CD14-positive monocyte (primary cell): ENCODE measurements around the gene LMTK2. TPM values are rescaled to one million over a fixed set of nuclear protein-coding genes. Genes with fewer than 3 reads are reported as not detected.

Experiments used
- DNase-seq, 3 donors: peaks; one replicate each; pipeline ENCODE4 v3.0.0-alpha.2; 2011 to 2022
- H2AFZ ChIP-seq: 2 replicates; pipeline ENCODE4 v1.6.0; 2012; ENCODE audit warnings: mild to moderate bottlenecking, low read depth, low read length, inconsistent platforms; ENCODE audit not compliant: insufficient read depth, poor library complexity, severe bottlenecking
- H3K27ac ChIP-seq, 2 donors: 1 replicate in 1 of 2; 2 replicates in 1 of 2; pipeline ENCODE4 v1.5.1; 2012 to 2013; ENCODE audit warnings: low read length in 2 of 2, control low read depth in 1 of 2, inconsistent platforms in 1 of 2, low read depth in 1 of 2, mild to moderate bottlenecking in 1 of 2
- H3K27me3 ChIP-seq, 2 donors: one replicate each; pipeline versions ENCODE4 v1.6.0 to v1.6.1; 2011 to 2013; ENCODE audit warnings: low read length in 2 of 2; ENCODE audit not compliant: control insufficient read depth in 2 of 2, insufficient read depth in 2 of 2
- H3K36me3 ChIP-seq, 2 donors: replicated peaks in 1 of 2; 1 replicate in 1 of 2; 2 replicates in 1 of 2; pipeline versions ENCODE4 v1.5.1 to v1.6.1; 2012 to 2013; ENCODE audit warnings: low read length in 2 of 2, control low read depth in 1 of 2, inconsistent platforms in 1 of 2, mild to moderate bottlenecking in 1 of 2; ENCODE audit not compliant: insufficient read depth in 2 of 2, control insufficient read depth in 1 of 2
- H3K4me1 ChIP-seq, 2 donors: 1 replicate in 1 of 2; 2 replicates in 1 of 2; pipeline versions ENCODE4 v1.5.1 to v1.6.1; 2012 to 2013; ENCODE audit warnings: low read length in 2 of 2, control low read depth in 1 of 2, inconsistent platforms in 1 of 2, mild to moderate bottlenecking in 1 of 2, moderate library complexity in 1 of 2; ENCODE audit not compliant: insufficient read depth in 2 of 2, control insufficient read depth in 1 of 2
- H3K4me2 ChIP-seq: replicated peaks from 2 replicates; pipeline ENCODE3; 2012; ENCODE audit warnings: low read length, moderate library complexity, mild to moderate bottlenecking; ENCODE audit not compliant: poor library complexity, severe bottlenecking; ENCODE audit errors: extremely low read depth
- H3K4me3 ChIP-seq, 3 experiments: fragments of 200-600 bp in 1 of 3; sonication (generic) in 1 of 3; replicated peaks in 1 of 3; 1 replicate in 2 of 3; 2 replicates in 1 of 3; pipeline ENCODE4 v1.5.1; 2011 to 2013; ENCODE audit warnings: low read length in 3 of 3, mild to moderate bottlenecking in 3 of 3, control low read depth in 2 of 3, low read depth in 2 of 3, inconsistent platforms in 1 of 3, moderate library complexity in 1 of 3
- H3K79me2 ChIP-seq: 2 replicates; pipeline ENCODE4 v1.6.0; 2012; ENCODE audit warnings: mild to moderate bottlenecking, control low read depth, inconsistent platforms, low read length, moderate library complexity; ENCODE audit not compliant: insufficient read depth
- H3K9ac ChIP-seq: 2 replicates; pipeline ENCODE4 v1.6.0; 2017; ENCODE audit warnings: low read length, mild to moderate bottlenecking; ENCODE audit not compliant: insufficient read depth, poor library complexity, severe bottlenecking
- H3K9me3 ChIP-seq, 2 donors: replicated peaks in 1 of 2; 1 replicate in 1 of 2; 2 replicates in 1 of 2; pipeline versions ENCODE4 v1.5.1 to v1.6.1; 2012 to 2013; ENCODE audit warnings: low read length in 2 of 2, control low read depth in 1 of 2; ENCODE audit not compliant: control insufficient read depth in 1 of 2, insufficient read depth in 1 of 2
- H4K20me1 ChIP-seq: 2 replicates; pipeline ENCODE4 v1.6.0; 2012; ENCODE audit warnings: mild to moderate bottlenecking, low read length, control low read depth, moderate library complexity; ENCODE audit not compliant: insufficient read depth
- H3K27ac Mint-ChIP-seq, 7 donors: one replicate each; pipeline ENCODE4 v1.8.0; 2020; ENCODE audit warnings: mild to moderate bottlenecking in 7 of 7, mixed read lengths in 7 of 7, moderate library complexity in 6 of 7, inconsistent platforms in 2 of 7
- H3K27me3 Mint-ChIP-seq, 3 donors: one replicate each; pipeline ENCODE4 v1.8.0; 2021 to 2022; ENCODE audit warnings: low read depth in 3 of 3, mild to moderate bottlenecking in 3 of 3, mixed read lengths in 3 of 3, moderate library complexity in 3 of 3, inconsistent platforms in 1 of 3
- H3K36me3 Mint-ChIP-seq, 2 donors: one replicate each; pipeline ENCODE4 v1.8.0; 2020; ENCODE audit warnings: mixed read lengths in 2 of 2, inconsistent platforms in 1 of 2, mild to moderate bottlenecking in 1 of 2
- H3K4me1 Mint-ChIP-seq: one replicate; pipeline ENCODE4 v1.8.0; 2020; ENCODE audit warnings: mild to moderate bottlenecking, mixed read lengths
- H3K4me3 Mint-ChIP-seq, 2 donors: one replicate each; pipeline ENCODE4 v1.8.0; 2020; ENCODE audit warnings: mild to moderate bottlenecking in 2 of 2, mixed read lengths in 2 of 2, moderate library complexity in 1 of 2
- H3K9me3 Mint-ChIP-seq, 7 donors: one replicate each; pipeline ENCODE4 v1.8.0; 2020 to 2022; ENCODE audit warnings: mixed read lengths in 7 of 7, mild to moderate bottlenecking in 6 of 7, moderate library complexity in 6 of 7, inconsistent platforms in 2 of 7
- WGBS: methylation state at CpG from one replicate; pipeline ENCODE4 v1.1.5; 2013; ENCODE audit warnings: missing lambda C conversion rate; ENCODE audit not compliant: insufficient coverage; 5-methylcytosine and 5-hydroxymethylcytosine counted together
- intact Hi-C, 2 donors: fragments of 100-400 bp; cut with micrococcal nuclease; formaldehyde crosslinking; loops; one replicate each; pipeline versions ENCODE4 v1.15.0 to v1.15.1; 2023
- polyA plus RNA-seq, 3 donors: library from polyadenylated mRNA; depleted of rRNA in 1 of 3; unstranded in 2 of 3; stranded (reverse) in 1 of 3; fragments of 300-500 nt in 2 of 3; fragments of >200 nt in 1 of 3; fragmentation: Illumina TruSeq in 2 of 3; gene quantifications; 1 replicate in 2 of 3; 2 replicates in 1 of 3; pipeline ENCODE4 v1.2.3, GENCODE V29; 2012 to 2021
- TF ChIP-seq, protein P1 (sequence below): fragments of 200-600 bp; IDR thresholded peaks from one replicate; pipeline ENCODE4 v1.8.0; 2022; ENCODE audit warnings: antibody characterized with exemption, mild to moderate bottlenecking

The LMTK2 gene
- polyA plus RNA-seq, 3 donors: 1.7 to 9.2 (median 1.8) TPM

DNA sequence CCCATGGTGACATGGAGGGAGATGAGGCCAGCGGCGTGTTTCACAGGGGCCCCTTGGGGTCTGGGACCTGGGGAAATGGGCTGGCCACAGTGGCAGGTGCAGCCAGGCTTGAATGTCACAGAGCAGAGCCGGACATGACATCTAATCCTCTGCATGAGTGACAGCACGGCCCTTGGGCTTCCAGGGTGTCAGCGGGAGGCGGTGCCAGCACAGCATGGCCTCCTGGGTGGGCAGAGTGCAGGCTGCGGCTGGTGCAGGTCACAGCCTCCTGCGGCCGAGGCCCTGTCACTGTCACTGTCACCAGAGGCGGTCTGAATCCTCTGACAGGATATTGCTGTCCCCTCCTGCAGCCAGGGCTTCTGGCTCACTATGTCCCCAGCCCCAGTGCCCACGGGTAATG is 122.8 kb downstream of the LMTK2 start:
- H3K4me1 ChIP-seq: no peaks in the 10 kb centered on the region
- no peak overlapping the region for H3K4me3 Mint-ChIP-seq
- DNase-seq: no peak
- no peak overlapping the region for H3K4me3 ChIP-seq
- H3K9ac ChIP-seq: no peak overlapping the region
- no peaks in the 10 kb centered on the region for H3K4me1 Mint-ChIP-seq
- H3K36me3 Mint-ChIP-seq: peaks cover 49 to 85% of the 10 kb centered on the region in 2 donors
- no peaks in the 10 kb centered on the region for H3K9me3 ChIP-seq
- no peak overlapping the region for H3K27ac ChIP-seq
- WGBS: 92% methylated on average over 11 of the region's 11 CpGs
- no peak overlapping the region for H3K4me2 ChIP-seq
- no peak overlapping the region for H3K27ac Mint-ChIP-seq
- no peaks in the 10 kb centered on the region for H3K27me3 ChIP-seq
- H3K79me2 ChIP-seq: no peaks in the 10 kb centered on the region
- no peaks in the 10 kb centered on the region for H3K9me3 Mint-ChIP-seq
- peaks cover 65 to 94% of the 10 kb centered on the region in 2 donors for H3K36me3 ChIP-seq
- no peaks in the 10 kb centered on the region for H4K20me1 ChIP-seq
- TF ChIP-seq, protein P1, sequence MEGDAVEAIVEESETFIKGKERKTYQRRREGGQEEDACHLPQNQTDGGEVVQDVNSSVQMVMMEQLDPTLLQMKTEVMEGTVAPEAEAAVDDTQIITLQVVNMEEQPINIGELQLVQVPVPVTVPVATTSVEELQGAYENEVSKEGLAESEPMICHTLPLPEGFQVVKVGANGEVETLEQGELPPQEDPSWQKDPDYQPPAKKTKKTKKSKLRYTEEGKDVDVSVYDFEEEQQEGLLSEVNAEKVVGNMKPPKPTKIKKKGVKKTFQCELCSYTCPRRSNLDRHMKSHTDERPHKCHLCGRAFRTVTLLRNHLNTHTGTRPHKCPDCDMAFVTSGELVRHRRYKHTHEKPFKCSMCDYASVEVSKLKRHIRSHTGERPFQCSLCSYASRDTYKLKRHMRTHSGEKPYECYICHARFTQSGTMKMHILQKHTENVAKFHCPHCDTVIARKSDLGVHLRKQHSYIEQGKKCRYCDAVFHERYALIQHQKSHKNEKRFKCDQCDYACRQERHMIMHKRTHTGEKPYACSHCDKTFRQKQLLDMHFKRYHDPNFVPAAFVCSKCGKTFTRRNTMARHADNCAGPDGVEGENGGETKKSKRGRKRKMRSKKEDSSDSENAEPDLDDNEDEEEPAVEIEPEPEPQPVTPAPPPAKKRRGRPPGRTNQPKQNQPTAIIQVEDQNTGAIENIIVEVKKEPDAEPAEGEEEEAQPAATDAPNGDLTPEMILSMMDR: no peak
- no peak overlapping the region for H2AFZ ChIP-seq
- peaks cover 0 to 2% (median 0%) of the 10 kb centered on the region in 3 donors for H3K27me3 Mint-ChIP-seq
- intact Hi-C loops: no loop called here

DNA sequence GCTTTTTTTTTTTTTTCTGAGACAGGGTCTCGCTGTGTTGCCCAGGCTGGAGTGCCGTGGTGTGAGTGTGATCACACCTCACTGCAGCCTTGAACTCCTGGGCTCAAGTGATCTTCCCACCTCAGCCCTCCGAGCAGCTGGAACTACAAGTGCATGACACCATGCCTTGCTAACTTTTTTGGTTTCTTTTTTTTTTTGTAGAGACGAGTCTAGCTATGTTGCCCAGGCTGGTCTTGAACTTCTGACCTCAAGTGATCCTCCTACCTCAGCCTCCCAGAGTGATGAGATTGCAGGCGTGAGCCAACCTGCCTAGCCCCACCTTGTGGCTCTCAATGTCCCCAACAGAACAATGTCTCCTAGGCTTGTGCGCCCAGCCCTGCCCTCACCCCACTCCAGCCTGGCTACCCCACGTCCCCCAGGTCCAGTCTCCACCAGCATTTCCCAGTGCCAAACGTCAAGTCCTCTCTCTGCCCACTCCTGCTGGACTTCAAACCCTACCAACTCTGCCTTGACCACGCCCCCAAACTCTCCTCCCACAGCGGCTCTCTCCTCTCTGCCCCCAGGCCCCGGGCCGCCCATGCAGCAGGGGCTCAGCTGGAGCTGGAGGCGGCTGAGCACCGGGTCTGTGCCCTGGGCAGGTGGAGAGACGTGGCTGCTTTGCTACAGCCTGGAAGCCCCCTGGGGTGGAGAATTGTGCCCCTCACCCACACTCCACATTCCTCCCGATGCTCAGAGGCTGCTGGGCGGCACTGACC is 123.5 kb downstream of the LMTK2 start:
- peaks cover 0 to under 1% (median 0%) of the 10 kb centered on the region in 3 donors for H3K27me3 Mint-ChIP-seq
- H3K4me3 ChIP-seq: no peak overlapping the region
- H3K9me3 ChIP-seq: no peaks in the 10 kb centered on the region
- H3K4me2 ChIP-seq: no peak overlapping the region
- no peak overlapping the region for H3K4me3 Mint-ChIP-seq
- H3K27ac Mint-ChIP-seq: peak overlapping the region in 3 of 7 donors; percentile 6 to 66 (median 49)
- H3K9me3 Mint-ChIP-seq: no peaks in the 10 kb centered on the region
- no peak overlapping the region for H2AFZ ChIP-seq
- H3K27ac ChIP-seq: no peak overlapping the region
- H3K36me3 Mint-ChIP-seq: peaks cover 54 to 86% of the 10 kb centered on the region in 2 donors
- no peak overlapping the region for H3K9ac ChIP-seq
- no peaks in the 10 kb centered on the region for H3K79me2 ChIP-seq
- no peaks in the 10 kb centered on the region for H3K4me1 Mint-ChIP-seq
- 96% methylated on average over 14 of the region's 17 CpGs for WGBS
- intact Hi-C loops: no loop called here
- H3K36me3 ChIP-seq: peaks cover 62 to 95% of the 10 kb centered on the region in 2 donors
- no peaks in the 10 kb centered on the region for H3K4me1 ChIP-seq
- no peak for DNase-seq
- TF ChIP-seq, protein P1: no peak
- no peaks in the 10 kb centered on the region for H3K27me3 ChIP-seq
- H4K20me1 ChIP-seq: no peaks in the 10 kb centered on the region
